ENCODE measurements around the gene ERVK3-1.

- TF ChIP-seq, protein P1, sequence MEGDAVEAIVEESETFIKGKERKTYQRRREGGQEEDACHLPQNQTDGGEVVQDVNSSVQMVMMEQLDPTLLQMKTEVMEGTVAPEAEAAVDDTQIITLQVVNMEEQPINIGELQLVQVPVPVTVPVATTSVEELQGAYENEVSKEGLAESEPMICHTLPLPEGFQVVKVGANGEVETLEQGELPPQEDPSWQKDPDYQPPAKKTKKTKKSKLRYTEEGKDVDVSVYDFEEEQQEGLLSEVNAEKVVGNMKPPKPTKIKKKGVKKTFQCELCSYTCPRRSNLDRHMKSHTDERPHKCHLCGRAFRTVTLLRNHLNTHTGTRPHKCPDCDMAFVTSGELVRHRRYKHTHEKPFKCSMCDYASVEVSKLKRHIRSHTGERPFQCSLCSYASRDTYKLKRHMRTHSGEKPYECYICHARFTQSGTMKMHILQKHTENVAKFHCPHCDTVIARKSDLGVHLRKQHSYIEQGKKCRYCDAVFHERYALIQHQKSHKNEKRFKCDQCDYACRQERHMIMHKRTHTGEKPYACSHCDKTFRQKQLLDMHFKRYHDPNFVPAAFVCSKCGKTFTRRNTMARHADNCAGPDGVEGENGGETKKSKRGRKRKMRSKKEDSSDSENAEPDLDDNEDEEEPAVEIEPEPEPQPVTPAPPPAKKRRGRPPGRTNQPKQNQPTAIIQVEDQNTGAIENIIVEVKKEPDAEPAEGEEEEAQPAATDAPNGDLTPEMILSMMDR (IDR thresholded peaks at IDR 0.05; ENCODE audit: poor library complexity): no peak
- TF ChIP-seq EZH2 (IDR thresholded peaks at IDR 0.05; ENCODE audit: borderline replicate concordance): no peak
Measured at GRCh38 chr19:58350871-58351557, 45.8 kb downstream of the ERVK3-1 start.
